HG03565 (cell line): Measurements from ENCODE around the gene CFAP161.

Experiments used
- ATAC-seq: cut with Tn5 transposase; IDR thresholded peaks from one replicate; pipeline ENCODE4 v1.9.1; 2021; ENCODE audit warnings: mild to moderate bottlenecking, moderate library complexity; ENCODE audit not compliant: unreplicated experiment

CFAP161 gene

DNA sequence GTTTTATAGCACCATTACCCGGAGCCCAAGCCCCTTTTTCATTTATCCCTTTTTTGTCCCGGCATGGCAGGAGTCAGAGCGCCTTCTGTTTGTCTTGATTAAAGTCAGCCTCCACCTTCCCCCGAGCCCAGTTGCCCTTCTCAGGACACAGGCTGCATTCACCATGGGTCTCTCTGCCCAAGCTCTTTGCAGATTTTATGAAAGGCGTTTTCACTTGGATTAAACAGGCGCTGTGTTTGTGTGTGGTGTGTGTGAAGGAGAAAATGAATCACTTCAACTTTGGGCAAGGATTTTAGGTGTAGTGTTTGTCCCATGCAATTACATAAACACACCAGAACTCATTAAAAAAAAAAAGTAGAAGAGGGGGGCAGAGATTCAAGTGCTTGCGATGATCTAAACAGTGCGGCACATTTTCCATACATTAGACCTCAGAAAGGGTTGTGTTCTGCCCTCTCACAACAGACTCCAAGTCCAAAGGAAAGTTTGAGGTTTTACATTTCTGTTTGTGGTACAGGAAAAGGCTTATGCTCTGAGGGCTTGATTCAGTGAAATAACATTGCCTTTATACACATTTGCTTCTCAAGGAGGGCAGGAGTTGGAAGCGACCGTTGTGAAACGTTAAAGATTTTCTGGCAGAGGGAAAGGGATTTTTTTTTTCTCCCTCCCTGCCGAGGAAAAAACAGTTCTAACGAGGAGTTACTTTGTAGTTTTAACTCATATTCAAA is 48.1 kb downstream of the CFAP161 start:
- no peak for ATAC-seq

DNA sequence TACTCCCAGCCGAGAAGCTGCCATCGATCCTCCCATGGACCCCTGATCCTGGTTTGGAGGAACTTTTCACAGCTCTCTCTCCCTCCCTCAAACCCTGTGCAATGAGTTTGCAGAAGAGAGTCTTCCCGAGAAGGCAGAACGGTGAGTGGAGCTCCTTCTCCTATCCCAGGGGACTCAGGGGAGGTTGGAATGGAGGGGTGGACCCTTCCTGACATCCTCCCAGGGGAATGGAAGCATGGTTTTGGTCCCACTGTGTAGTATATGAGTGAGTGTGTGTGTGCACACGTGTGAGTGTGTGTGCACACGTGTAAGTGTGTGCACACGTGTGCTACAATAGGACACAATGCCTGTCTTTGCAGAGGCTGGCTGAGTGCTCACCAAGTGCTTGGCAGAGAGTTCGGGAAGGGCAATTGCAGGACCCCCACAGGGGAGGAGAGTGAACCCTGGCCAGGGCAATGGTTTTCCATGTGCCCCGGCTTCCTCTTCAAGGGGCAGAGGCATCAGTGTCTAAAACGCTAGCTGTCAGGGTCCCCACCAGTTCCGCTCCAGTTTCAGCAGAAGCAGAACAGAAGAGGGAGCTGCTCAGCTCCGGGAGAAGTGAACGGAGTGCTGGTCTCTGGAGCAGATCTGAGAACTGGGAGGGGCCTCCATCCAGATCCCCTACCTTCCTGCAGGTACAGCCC is 48.8 kb downstream of the CFAP161 start:
- no peak for ATAC-seq

DNA sequence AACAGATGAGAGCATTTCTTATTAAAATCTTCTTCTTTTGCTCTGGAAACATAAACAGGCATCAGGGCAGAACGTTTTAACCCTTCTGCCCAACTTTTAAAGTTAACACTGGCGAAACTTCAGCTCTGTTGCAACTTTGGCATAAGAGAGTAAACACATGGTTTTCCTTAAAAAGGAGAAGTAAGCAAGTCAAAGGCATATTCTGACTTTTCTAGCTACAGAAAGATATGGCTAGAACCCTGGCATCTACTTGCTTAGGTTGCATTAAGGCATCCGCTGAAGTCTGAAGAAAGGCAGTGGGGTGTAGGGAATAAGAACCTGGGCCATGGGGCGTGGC is 49.3 kb downstream of the CFAP161 start:
- ATAC-seq: no peak

DNA sequence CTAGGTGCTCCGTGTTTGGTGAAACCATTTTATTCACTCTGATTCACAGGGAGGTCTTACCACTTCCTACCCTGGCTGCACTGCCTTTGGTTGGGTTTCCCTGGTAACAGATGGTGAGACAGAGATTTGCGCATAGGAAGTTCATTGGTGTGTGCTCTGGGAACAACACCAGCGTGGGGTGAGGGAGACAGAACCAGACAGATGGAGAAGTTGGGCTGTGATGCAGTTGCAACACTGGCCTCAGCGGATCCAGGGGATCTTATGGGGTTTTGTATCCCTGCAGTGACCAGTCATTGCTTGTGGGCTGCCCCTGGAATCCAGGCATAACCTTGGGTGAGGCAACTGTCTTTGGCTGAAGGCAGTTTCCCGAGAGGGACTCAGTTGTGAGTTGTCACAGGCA is 50.1 kb downstream of the CFAP161 start:
- no peak for ATAC-seq

DNA sequence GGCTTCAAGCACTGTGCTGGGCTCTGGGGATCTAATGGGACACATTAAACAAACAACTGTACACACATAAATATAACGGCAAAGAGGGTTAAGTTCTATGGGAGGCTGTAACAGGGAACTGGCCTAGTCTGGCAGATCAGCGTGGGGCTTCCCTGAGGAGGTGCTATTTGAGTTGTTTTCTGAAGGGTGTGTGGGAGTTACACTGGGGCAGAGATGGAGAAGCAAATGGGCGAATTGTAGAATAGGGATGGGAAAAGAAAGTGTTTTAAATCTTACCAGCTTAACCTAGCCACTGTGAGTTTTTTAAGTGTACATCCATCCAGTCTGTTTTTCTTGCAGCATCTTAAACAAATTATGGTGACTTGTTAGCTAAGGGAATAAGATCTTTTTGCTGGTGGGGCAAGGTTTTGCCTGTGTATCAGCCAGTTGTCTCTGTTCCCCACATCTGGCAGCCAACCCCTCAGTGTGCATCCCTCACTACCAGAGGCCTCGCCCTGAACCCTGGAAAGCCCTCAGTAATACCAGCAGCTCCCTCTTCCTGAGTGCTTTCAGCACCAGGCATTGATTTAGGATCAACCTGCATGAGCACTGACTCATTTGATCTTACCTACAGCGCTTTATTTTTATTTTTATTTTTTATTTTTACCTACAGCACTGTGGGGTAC is 51.7 kb downstream of the CFAP161 start:
- ATAC-seq: no peak

DNA sequence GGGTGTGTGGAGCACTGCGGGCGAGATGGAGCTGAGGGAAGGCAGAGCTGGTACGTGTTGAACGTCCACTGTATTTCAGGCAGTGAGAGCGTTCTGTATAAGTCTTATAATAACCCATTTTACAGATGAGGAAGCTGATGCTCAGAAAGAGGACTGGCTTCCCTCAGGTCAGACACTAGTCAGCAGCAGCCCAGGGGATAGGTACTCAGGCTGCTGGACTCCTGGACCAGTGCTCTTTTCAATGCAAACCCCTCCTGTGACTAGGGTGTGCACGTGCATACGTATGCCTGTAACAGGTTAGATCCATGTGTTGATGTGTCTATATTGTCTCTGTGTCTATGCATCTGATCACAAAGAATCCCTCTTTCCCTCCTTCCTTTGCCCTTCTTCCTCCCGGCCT is 54.3 kb downstream of the CFAP161 start:
- no peak for ATAC-seq

DNA sequence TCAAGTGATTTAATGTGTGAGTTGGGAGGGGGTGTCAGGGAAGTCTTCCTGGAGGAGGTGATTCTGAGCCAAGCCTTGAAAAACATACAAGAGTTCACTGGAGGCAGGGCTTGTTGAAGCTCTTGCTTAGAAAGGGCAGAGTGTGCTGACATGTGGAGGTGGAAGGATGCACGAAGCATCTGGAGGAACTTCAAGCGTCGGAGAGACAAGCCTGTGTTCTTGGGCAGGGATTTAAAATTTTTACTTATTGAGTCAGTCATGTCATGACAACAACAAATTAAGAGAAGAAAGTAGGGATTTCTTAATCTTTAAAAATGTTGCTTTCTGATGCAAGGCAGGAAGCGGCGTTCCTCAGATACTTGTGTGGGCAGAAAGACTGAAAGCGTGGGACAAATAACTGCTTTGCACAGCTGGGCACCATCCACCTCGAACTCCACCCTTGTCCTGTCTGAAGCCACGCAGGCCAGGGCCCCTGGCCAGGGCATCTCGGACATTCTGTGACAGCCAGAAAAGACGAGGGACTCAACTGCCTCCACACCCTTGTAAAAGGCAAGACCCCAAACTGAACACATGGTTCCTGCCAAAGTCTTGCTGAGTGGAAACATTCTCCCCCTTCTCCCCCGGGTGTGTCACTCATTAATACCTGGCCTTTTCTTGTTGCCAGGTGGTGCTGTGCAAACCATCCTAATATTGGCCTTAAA is 55.7 kb downstream of the CFAP161 start:
- no peak for ATAC-seq

DNA sequence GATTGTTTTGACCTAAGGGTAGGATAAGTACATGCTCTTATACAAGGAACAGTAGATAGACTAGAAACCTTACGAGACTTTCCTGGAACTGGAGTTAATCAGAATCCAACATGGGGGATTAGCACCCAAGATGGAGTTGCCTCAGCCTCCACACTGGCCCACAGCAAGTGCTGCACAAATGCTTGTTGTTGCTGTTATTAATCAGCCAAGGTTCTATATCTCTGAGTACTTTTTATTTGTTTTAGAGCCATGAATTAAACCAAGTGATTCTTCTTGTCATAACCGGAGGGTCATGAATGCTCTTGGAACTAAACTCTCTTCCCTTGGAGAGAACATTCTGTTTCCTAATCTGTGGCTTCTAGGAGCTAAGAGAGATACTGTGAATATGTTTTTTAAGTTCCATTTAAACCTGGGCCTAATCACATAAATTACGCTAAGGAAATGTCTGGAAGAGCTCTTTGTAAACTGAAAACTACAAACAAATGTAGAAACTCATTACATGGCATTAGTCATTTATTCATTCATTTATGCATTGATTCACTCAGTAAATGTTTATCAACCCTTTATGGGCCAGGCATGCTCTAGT is 56.9 kb downstream of the CFAP161 start:
- ATAC-seq: no peak

DNA sequence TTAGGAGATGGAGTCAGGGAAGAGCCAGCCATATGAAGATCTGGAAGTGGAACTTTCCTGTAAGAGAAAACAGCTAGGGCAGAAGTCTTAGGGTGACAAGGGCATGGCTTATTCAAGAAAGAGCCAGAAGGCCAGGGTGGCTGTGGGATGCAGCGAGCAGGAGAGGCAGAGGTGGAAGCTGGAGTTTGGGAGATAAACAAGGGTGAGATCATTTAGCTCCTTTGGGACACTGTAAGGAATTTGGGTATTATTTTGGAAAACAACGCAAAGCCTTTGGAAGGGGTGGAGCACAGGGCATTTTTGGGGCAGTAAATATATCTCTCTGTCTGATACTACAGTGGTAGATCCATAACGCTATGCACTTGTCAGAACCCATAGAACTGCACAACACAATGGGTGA is 57.6 kb downstream of the CFAP161 start:
- no peak for ATAC-seq

DNA sequence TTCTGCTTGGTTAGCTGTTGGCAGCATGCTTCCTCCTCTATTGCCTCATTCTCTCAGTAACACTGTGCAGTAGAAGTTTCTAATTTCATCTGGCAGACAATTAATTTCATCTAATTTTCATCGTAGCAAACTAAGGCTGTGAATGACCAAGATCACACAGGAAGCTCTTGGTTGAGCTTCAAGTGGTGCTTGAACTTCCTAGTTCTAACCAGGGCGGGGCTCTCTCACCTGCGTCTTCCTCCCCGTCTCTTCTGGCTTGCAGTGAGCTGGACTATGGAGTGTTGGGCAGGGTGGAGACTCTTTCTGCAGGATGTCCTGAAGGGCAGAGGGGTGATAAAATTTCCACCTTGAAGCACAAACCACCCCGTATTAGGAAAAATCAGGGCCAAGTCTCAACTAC is 60.7 kb downstream of the CFAP161 start:
- no peak for ATAC-seq

DNA sequence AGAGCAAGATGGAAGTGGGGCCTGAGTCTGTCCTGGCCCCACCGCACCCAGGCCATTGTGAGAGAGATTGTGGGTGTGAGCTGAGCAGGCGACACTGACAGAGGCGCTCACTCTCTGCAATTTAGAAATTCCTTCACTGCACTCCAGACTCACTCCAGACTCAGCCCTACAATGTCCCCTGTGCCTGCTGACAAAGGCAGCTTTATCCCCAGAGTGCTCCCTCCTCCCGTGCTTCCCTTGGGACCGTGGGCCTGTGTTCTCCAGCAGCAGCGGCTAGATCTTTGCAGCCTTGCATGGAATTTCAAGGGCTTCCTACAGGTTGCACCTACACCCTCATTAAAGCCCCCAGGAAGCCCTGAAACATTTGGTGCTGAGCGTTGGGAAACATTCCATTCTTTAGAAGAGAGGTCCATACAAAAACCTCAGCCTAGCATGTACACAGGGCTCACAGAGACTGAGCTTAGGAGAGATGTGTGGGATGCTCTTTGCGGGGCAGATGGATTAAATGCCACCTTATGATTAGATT is 61.3 kb downstream of the CFAP161 start:
- ATAC-seq: no peak

DNA sequence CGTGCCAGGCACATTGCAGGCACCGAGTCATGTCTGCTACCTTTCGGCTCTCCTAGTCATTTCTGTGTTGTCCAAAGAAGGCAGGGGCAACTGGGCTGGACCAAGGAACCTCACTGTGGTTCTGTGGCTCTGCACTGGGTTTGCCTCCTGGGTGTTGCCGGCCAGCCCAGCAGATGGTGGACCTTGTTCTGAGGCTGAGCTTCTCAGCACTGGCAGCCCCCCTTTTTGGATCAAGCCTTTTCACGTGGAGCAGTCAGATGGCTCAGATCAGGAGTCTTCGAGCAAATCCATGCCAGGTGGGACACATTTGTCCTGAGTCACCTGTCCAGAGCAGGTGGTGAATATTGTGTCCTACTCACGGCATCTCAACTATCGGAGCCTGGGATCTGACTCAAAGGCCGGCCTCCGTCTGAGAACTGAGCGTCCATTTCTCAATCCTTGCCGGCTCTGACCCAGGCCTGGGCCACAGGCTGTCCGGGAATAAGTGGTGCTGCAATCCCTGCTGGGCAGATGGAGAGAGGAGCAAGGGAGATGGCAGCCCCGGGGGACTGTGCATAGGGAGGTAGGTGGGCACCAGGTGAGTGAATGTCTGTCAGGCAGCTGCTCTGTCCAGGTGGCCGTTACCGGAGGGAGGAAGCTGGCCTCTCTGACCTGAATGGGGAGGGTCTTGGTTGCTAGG is 62.6 kb downstream of the CFAP161 start, which contains the start of gene IL16:
Gene IL16, plus strand, starts transcription at position 304 of the 679 bp plus-strand sequence. CDS start 28,521 bp downstream, outside the sequence.
- no peak for ATAC-seq

DNA sequence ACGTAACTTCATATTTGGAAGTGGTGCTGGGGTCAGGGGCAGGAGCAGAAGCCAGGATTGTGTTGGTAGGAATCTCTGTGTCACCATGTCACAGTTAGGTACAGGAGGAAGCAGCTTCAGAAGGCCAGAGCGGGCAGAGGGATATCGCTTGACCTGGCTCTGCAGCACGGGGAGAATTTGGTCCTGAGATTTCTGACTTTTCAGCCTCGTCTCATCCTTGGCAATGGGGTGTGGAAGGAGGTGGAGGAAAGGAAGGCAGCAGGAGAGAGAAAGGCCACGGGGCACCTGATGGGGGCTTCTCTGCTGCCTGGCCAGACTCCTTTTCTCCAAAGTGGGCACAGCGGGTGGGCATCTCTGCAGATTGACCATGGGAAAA is 63.2 kb downstream of the CFAP161 start:
- no peak for ATAC-seq

DNA sequence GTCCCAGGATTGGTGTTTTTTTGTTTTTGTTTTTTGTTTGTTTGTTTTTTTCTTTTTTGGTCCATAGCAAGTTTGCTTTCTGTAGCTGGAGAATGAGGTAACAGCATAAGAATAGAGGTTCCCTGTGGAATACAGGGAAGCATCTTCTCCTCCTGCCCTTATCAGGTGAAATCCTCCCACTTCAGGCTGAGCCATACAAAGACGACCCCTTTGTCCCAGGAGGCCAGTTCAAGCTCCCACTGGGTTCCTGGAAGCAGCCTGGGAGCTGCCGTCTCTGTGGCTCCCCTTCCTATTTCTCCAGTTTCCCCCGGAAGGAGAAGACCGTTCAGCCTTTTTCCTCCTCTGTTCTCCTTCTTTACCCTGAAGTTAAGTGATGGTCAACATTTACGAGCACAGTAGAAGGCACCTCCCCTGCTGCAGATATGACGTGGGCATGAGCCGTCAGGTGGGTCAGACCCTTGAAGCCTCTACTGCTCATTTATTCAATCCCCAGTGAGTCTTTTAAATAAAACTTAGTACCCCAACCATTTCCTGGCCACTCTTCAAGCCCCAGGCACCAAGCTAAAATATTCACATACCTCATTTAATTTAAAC is 63.7 kb downstream of the CFAP161 start:
- ATAC-seq: no peak
